Central memory CD4-positive, alpha-beta T cell (primary cell): ENCODE measurements around the gene CBX5.
A peak's percentile ranks its signal among the peaks of the same experiment; 100 is the strongest.
"Not testable (repeated sequence)": the region's sequence is repeated elsewhere in the genome, so short reads cannot be mapped to it uniquely, and the experiment has no call there.

Source experiments
- DNase-seq: peaks from one replicate; pipeline ENCODE4 v3.0.0; 2022

CBX5 gene

GRCh38 chr12:54265364-54265812 lies 14.5 kb downstream of the CBX5 start:
- DNase-seq = no peak

GRCh38 chr12:54262403-54262925 lies 17.5 kb downstream of the CBX5 start:
- DNase-seq = no peak

- DNase-seq = no peak
Measured at GRCh38 chr12:54261815-54262402, 18.0 kb downstream of the CBX5 start.

- peak; percentile 26 for DNase-seq
Measured at GRCh38 chr12:54259194-54260011, 20.5 kb downstream of the CBX5 start.

GRCh38 chr12:54258201-54258681 lies 21.7 kb downstream of the CBX5 start:
- no peak for DNase-seq

GRCh38 chr12:54257332-54257731 lies 22.6 kb downstream of the CBX5 start:
- DNase-seq = no peak

GRCh38 chr12:54253240-54253639 lies 26.7 kb downstream of the CBX5 start:
- no peak for DNase-seq

GRCh38 chr12:54251667-54252284 lies 28.1 kb downstream of the CBX5 start:
- peak; percentile 41 for DNase-seq

GRCh38 chr12:54249489-54249888 lies 30.4 kb downstream of the CBX5 start:
- no peak for DNase-seq

GRCh38 chr12:54246011-54246641 lies 33.8 kb downstream of the CBX5 start:
- DNase-seq = no peak

GRCh38 chr12:54240971-54241588 lies 38.8 kb downstream of the CBX5 start:
- DNase-seq = no peak

- DNase-seq = no peak
Measured at GRCh38 chr12:54240129-54240528, 39.8 kb downstream of the CBX5 start.

- DNase-seq = no peak
Measured at GRCh38 chr12:54239620-54240019, 40.3 kb downstream of the CBX5 start.

GRCh38 chr12:54238531-54238930 lies 41.4 kb downstream of the CBX5 start:
- no peak for DNase-seq

GRCh38 chr12:54232790-54233189 lies 47.1 kb downstream of the CBX5 start:
- no peak for DNase-seq

GRCh38 chr12:54231269-54231668 lies 48.7 kb downstream of the CBX5 start:
- DNase-seq = not testable (repeated sequence)

- DNase-seq = no peak
Measured at GRCh38 chr12:54230555-54230954, 49.4 kb downstream of the CBX5 start.

GRCh38 chr12:54229624-54230212 lies 50.2 kb downstream of the CBX5 start:
- DNase-seq = no peak

GRCh38 chr12:54228471-54228870 lies 51.5 kb downstream of the CBX5 start:
- DNase-seq = no peak

GRCh38 chr12:54227927-54228326 lies 52.0 kb downstream of the CBX5 start:
- DNase-seq = not testable (repeated sequence)

- DNase-seq = no peak
Measured at GRCh38 chr12:54227376-54227775, 52.5 kb downstream of the CBX5 start.

GRCh38 chr12:54225666-54226065 lies 54.3 kb downstream of the CBX5 start:
- no peak for DNase-seq
